HG03571 (cell line): ENCODE measurements around the gene SIK2.

Experiments
- ATAC-seq: cut with Tn5 transposase; IDR thresholded peaks from one replicate; pipeline ENCODE4 v1.9.1; 2021; ENCODE audit not compliant: unreplicated experiment

The SIK2 gene

DNA sequence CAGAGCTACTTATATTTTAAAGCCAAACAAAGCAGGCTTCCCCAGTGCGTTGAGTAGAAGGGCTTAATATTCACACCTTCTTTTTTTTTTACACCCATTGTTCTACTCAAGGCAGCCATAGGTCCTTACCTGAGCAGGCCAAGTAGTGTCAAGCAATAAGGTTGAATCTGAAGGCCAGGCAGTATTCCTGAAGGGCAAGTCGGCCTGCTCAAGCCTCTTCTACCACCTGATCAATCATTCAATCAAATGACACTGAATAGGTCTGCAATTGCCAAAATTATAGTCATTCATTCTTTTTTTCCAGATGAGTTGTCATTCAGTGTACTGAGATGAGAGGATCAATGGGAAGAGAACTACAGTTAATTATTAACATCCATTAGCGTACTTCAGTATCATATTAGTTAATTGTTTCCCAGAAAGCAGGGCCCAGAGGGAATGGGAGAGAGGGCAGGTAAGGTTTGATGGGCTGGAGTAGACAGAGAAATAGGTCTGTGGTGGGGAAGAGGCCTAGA, 175.9 kb downstream of the SIK2 start:
- ATAC-seq = no peak

DNA sequence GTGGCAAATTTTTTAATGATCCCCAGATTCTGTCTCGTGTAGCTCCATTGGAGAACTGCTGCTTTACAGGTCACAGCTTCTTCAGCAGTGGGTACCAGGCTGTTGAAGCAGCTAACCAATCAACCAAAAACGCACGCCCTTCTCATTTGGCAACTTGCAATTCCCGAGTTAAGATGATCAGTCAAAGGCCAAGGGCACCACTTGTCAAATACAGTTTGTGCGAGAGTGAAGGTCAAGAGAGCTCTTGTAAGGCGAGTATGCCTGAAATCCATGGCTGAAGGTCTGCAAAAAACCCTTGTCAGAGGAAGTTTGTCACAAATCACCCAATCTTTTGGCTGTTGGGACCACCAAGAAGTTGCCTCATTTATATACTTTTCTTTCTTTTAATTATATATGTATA, 176.9 kb downstream of the SIK2 start:
- no peak for ATAC-seq
